H9 (cell line): ENCODE measurements around the gene FSTL4. TPM values are rescaled to one million over a fixed set of nuclear protein-coding genes. Genes with fewer than 3 reads are reported as not detected.

ENCODE experiments used
- DNase-seq: peaks from one replicate; pipeline ENCODE4 v3.0.0-alpha.2; 2017
- H2AFZ ChIP-seq: one replicate; pipeline ENCODE4 v1.6.1; 2013; ENCODE audit warnings: mild to moderate bottlenecking, low read length, control low read depth, moderate library complexity
- H2AK5ac ChIP-seq: 2 replicates; pipeline ENCODE4 v1.6.1; 2013; ENCODE audit warnings: low read length, control low read depth, mixed read lengths; ENCODE audit not compliant: insufficient read length
- H2BK120ac ChIP-seq: one replicate; pipeline ENCODE4 v1.6.1; 2013; ENCODE audit warnings: low read depth, mild to moderate bottlenecking, low read length, control low read depth, inconsistent platforms; ENCODE audit not compliant: poor library complexity, severe bottlenecking
- H2BK12ac ChIP-seq: 2 replicates; pipeline ENCODE4 v1.6.1; 2013; ENCODE audit warnings: low read length, control low read depth, mixed read lengths, low read depth; ENCODE audit not compliant: insufficient read length
- H2BK15ac ChIP-seq: 2 replicates; pipeline ENCODE4 v1.6.1; 2013; ENCODE audit warnings: low read depth, low read length, control low read depth
- H2BK20ac ChIP-seq: one replicate; pipeline ENCODE4 v1.6.1; 2013; ENCODE audit warnings: low read depth, mild to moderate bottlenecking, low read length, control low read depth, inconsistent platforms; ENCODE audit not compliant: poor library complexity, severe bottlenecking
- H2BK5ac ChIP-seq: 2 replicates; pipeline ENCODE4 v1.6.1; 2013; ENCODE audit warnings: low read length, control low read depth, mixed read lengths; ENCODE audit not compliant: insufficient read length
- H3K14ac ChIP-seq: 2 replicates; pipeline ENCODE4 v1.6.1; 2013; ENCODE audit warnings: low read length, control low read depth; ENCODE audit not compliant: insufficient read depth
- H3K18ac ChIP-seq: 2 replicates; pipeline ENCODE4 v1.6.1; 2013; ENCODE audit warnings: low read depth, mild to moderate bottlenecking, mixed read lengths, low read length, control low read depth; ENCODE audit not compliant: insufficient read length
- H3K23ac ChIP-seq: 2 replicates; pipeline ENCODE4 v1.6.1; 2013; ENCODE audit warnings: low read length, control low read depth, mixed read lengths, low read depth; ENCODE audit not compliant: insufficient read length
- H3K23me2 ChIP-seq: 2 replicates; pipeline ENCODE4 v1.6.1; 2013; ENCODE audit warnings: low read depth, mild to moderate bottlenecking, mixed read lengths, low read length, control low read depth; ENCODE audit not compliant: insufficient read length, poor library complexity, severe bottlenecking
- H3K27ac ChIP-seq: 2 replicates; pipeline ENCODE4 v1.5.1; 2013; ENCODE audit warnings: low read length, control low read depth, mixed read lengths, low read depth; ENCODE audit not compliant: insufficient read length
- H3K27me3 ChIP-seq: 2 replicates; pipeline ENCODE4 v1.6.1; 2013; ENCODE audit warnings: low read length, control low read depth, inconsistent platforms; ENCODE audit not compliant: insufficient read depth
- H3K4ac ChIP-seq: 2 replicates; pipeline ENCODE4 v1.6.1; 2013; ENCODE audit warnings: low read depth, mild to moderate bottlenecking, control low read depth, inconsistent platforms, low read length, moderate library complexity
- H3K4me1 ChIP-seq: 2 replicates; pipeline ENCODE4 v1.6.1; 2013; ENCODE audit warnings: low read length, control low read depth, inconsistent platforms; ENCODE audit not compliant: insufficient read depth
- H3K4me2 ChIP-seq: 2 replicates; pipeline ENCODE4 v1.6.1; 2013; ENCODE audit warnings: low read length, control low read depth, mixed read lengths; ENCODE audit not compliant: insufficient read length, insufficient read depth
- H3K56ac ChIP-seq: 2 replicates; pipeline ENCODE4 v1.6.1; 2013; ENCODE audit warnings: low read depth, mild to moderate bottlenecking, mixed read lengths, low read length, control low read depth; ENCODE audit not compliant: insufficient read length
- H3K79me1 ChIP-seq: 2 replicates; pipeline ENCODE4 v1.6.1; 2013; ENCODE audit warnings: low read depth, mild to moderate bottlenecking, moderate library complexity, low read length, control low read depth, inconsistent platforms; ENCODE audit not compliant: insufficient read depth, poor library complexity, severe bottlenecking
- H3K79me2 ChIP-seq: 2 replicates; pipeline ENCODE4 v1.6.1; 2013; ENCODE audit warnings: low read length, control low read depth, inconsistent platforms; ENCODE audit not compliant: insufficient read depth
- H3K9ac ChIP-seq: 2 replicates; pipeline ENCODE4 v1.6.1; 2013; ENCODE audit warnings: low read length, control low read depth, mixed read lengths; ENCODE audit not compliant: insufficient read length; ENCODE audit errors: extremely low read depth
- H3K9me3 ChIP-seq: one replicate; pipeline ENCODE4 v1.6.1; 2013; ENCODE audit warnings: low read depth, low read length, inconsistent platforms; ENCODE audit not compliant: control insufficient read depth
- H3T11ph ChIP-seq: one replicate; pipeline ENCODE4 v1.6.1; 2013; ENCODE audit warnings: mild to moderate bottlenecking, low read length, control low read depth, inconsistent platforms
- H4K20me1 ChIP-seq: one replicate; pipeline ENCODE4 v1.6.1; 2013; ENCODE audit not compliant: control insufficient read depth, insufficient read length, insufficient read depth
- H4K5ac ChIP-seq: 2 replicates; pipeline ENCODE4 v1.6.1; 2013; ENCODE audit warnings: low read depth, mild to moderate bottlenecking, mixed read lengths, low read length, control low read depth; ENCODE audit not compliant: insufficient read length
- H4K8ac ChIP-seq: replicated peaks from 2 replicates; pipeline ENCODE4 v1.6.1; 2013; ENCODE audit warnings: low read length, control low read depth, mixed read lengths, low read depth; ENCODE audit not compliant: insufficient read length
- H4K91ac ChIP-seq: 2 replicates; pipeline ENCODE4 v1.6.1; 2013; ENCODE audit warnings: low read depth, mild to moderate bottlenecking, moderate library complexity, mixed read lengths, low read length, control low read depth; ENCODE audit not compliant: insufficient read length
- H3K27ac Mint-ChIP-seq, 3 experiments: 2 replicates in 2 of 3; 3 replicates in 1 of 3; pipeline ENCODE4 v1.8.0; 2020 to 2021; ENCODE audit warnings: mixed read lengths in 3 of 3, mild to moderate bottlenecking in 1 of 3, moderate library complexity in 1 of 3
- H3K27me3 Mint-ChIP-seq: 2 replicates; pipeline ENCODE4 v1.8.0; 2021; ENCODE audit warnings: low read depth, mild to moderate bottlenecking, moderate library complexity, mixed read lengths
- H3K36me3 Mint-ChIP-seq, 3 experiments: 2 replicates in 2 of 3; 3 replicates in 1 of 3; pipeline ENCODE4 v1.8.0; 2020 to 2021; ENCODE audit warnings: low read depth in 3 of 3, mixed read lengths in 3 of 3; ENCODE audit not compliant: insufficient read depth in 1 of 3
- H3K4me1 Mint-ChIP-seq, 2 experiments: 2 replicates each; pipeline ENCODE4 v1.8.0; 2020; ENCODE audit warnings: mixed read lengths in 2 of 2
- H3K4me3 Mint-ChIP-seq, 2 experiments: 2 replicates in 1 of 2; 3 replicates in 1 of 2; pipeline ENCODE4 v1.8.0; 2020 to 2021; ENCODE audit warnings: mild to moderate bottlenecking in 2 of 2, mixed read lengths in 2 of 2, moderate library complexity in 1 of 2
- H3K9me3 Mint-ChIP-seq, 2 experiments: 2 replicates in 1 of 2; 3 replicates in 1 of 2; pipeline ENCODE4 v1.8.0; 2020; ENCODE audit warnings: mild to moderate bottlenecking in 2 of 2, mixed read lengths in 2 of 2, moderate library complexity in 1 of 2
- CTCF ChIP-seq: fragments of 200-600 bp; sonication (generic); conservative IDR thresholded peaks from 3 replicates; pipeline ENCODE4 v1.8.0; 2021; ENCODE audit warnings: antibody characterized with exemption, mild to moderate bottlenecking
- WGBS: extraction: QIAGEN DNeasy Blood & Tissue Kit; methylation state at CpG from one replicate; pipeline ENCODE4 v1.1.7; 2013; ENCODE audit warnings: missing lambda C conversion rate, low lambda C conversion rate, mixed read lengths; ENCODE audit not compliant: insufficient read length; ENCODE audit errors: extremely low coverage; 5-methylcytosine and 5-hydroxymethylcytosine counted together
- total RNA-seq: library from RNA; stranded (reverse); gene quantifications from 2 replicates; pipeline ENCODE4 v1.2.1, GENCODE V29; 2021

FSTL4 gene
- total RNA-seq, 1 experiment from 2014 or later = 5.7 TPM

GRCh38 chr5:133232435-133232834 is 379.9 kb downstream of the FSTL4 start:
- H3K4me1 Mint-ChIP-seq = peaks cover 5 to 8% of the 10 kb centered on the region in 2 experiments
- Histone ChIP-seq H3K23me2 (no peaks in the 10 kb centered on the region), H2BK12ac (no peak overlapping the region), H3K14ac (no peak overlapping the region; the same call in 1 of the 2 replicates), H2BK5ac (no peak overlapping the region), H3K9ac (no peak overlapping the region), H3K56ac (no peak overlapping the region), H2BK20ac (no peak overlapping the region), H2AK5ac (no peak overlapping the region), H3T11ph (no peak overlapping the region), H3K27me3 (no peaks in the 10 kb centered on the region), H3K4ac (no peak overlapping the region), H3K4me1 (no peaks in the 10 kb centered on the region), H3K79me1 (no peaks in the 10 kb centered on the region), H3K4me2 (no peak overlapping the region), H3K79me2 (no peaks in the 10 kb centered on the region), H3K18ac (no peak overlapping the region), H3K9me3 (no peaks in the 10 kb centered on the region), H4K20me1 (no peaks in the 10 kb centered on the region), H3K23ac (no peak overlapping the region), H2BK15ac (no peak overlapping the region), H3K27ac (no peak overlapping the region), H2AFZ (no peak overlapping the region), H4K8ac (no peak overlapping the region), H4K91ac (no peak overlapping the region), H4K5ac (no peak overlapping the region), H2BK120ac (no peak overlapping the region)
- no peak for TF ChIP-seq CTCF
- H3K27ac Mint-ChIP-seq = no peak overlapping the region
- WGBS = no CpG with 5 or more reads among the region's 3 CpGs
- no peaks in the 10 kb centered on the region for H3K36me3 Mint-ChIP-seq
- no peaks in the 10 kb centered on the region; a peak in 1 of 5 replicates for H3K9me3 Mint-ChIP-seq
- no peaks in the 10 kb centered on the region for H3K27me3 Mint-ChIP-seq
- no peak for DNase-seq
- no peak overlapping the region for H3K4me3 Mint-ChIP-seq
